Testis (tissue), 3 donors: ENCODE results near the gene RIOK2. TPM values are rescaled to one million over a fixed set of nuclear protein-coding genes. Genes with fewer than 3 reads are reported as not detected.

Experiments
- DNase-seq: peaks from one replicate; pipeline ENCODE4 v3.0.0-alpha.2; 2019
- H3K27ac ChIP-seq, 2 donors: fragments of 200-600 bp; sonication (generic); one replicate each; pipeline ENCODE4 v1.5.1; 2019
- H3K27me3 ChIP-seq: fragments of 200-600 bp; sonication (generic); one replicate; pipeline ENCODE4 v1.5.1; 2019
- H3K36me3 ChIP-seq: fragments of 200-600 bp; sonication (generic); one replicate; pipeline ENCODE4 v1.5.1; 2017; ENCODE audit warnings: low read depth; ENCODE audit errors: missing control alignments
- H3K4me1 ChIP-seq: fragments of 200-600 bp; sonication (generic); one replicate; pipeline ENCODE4 v1.5.1; 2019
- H3K4me3 ChIP-seq, 2 donors: fragments of 200-600 bp; sonication (generic); one replicate each; pipeline ENCODE4 v1.5.1; 2017 to 2019
- H3K9me3 ChIP-seq: fragments of 200-600 bp; sonication (generic); one replicate; pipeline ENCODE4 v1.5.1; 2017
- POLR2A ChIP-seq: fragments of 450-650 bp; IDR thresholded peaks from one replicate; pipeline ENCODE4 v1.6.1; 2017; ENCODE audit warnings: antibody characterized with exemption, mild to moderate bottlenecking, moderate library complexity
- WGBS, 2 donors: methylation state at CpG; one replicate each; pipeline ENCODE4 v1.1.5; 2018; 5-methylcytosine and 5-hydroxymethylcytosine counted together
- intact Hi-C: fragments of 100-400 bp; cut with DNase I; formaldehyde crosslinking; loops from one replicate; pipeline ENCODE4 v1.15.1; 2023; ENCODE audit warnings: low total_unique reads
- polyA plus RNA-seq: library from polyadenylated mRNA; stranded (reverse); fragments of 350-450 nt; fragmentation: Illumina TruSeq; extraction: RNeasy Lipid Tissue Mini Kit (QIAGEN cat#74804); gene quantifications from one replicate; pipeline ENCODE4 v1.2.3, GENCODE V29; 2014; ENCODE audit warnings: low read depth, low replicate concordance; ENCODE audit not compliant: insufficient read depth
- total RNA-seq, 2 donors: library from RNA; depleted of rRNA; stranded (reverse); fragments of >200 nt; gene quantifications; one replicate each; pipeline ENCODE4 v1.2.3, GENCODE V29; 2016
- TF ChIP-seq, protein P1 (sequence below), 3 experiments: fragments of 450-650 bp in 2 of 3; fragments of 200-600 bp in 1 of 3; sonication (generic) in 1 of 3; IDR thresholded peaks; one replicate each; pipeline ENCODE4 v1.5.1; 2016 to 2019; ENCODE audit warnings: antibody characterized with exemption in 3 of 3, mild to moderate bottlenecking in 2 of 3, moderate library complexity in 1 of 3

Gene RIOK2
- total and polyA plus RNA-seq, 3 donors from 2014 or later = 15.0 to 26.5 (median 20.4) TPM

DNA sequence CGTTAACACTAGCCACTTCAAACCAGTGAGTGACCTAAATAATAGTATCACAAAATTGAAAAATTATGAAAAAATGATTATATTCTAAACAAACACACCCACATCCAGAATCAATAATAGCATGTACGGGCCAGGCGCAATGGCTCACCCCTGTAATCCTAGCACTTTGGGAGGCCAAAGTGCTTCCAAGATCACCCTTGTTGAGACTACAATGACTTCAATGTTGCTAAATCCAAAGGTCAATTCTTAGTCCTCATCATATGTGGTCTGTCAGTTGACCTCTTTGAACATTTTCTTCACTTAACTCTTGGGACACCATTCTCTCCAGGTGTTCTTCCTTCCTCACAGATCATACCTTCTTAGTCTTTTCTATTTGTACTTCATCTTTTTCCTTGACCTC lies 11.3 kb downstream of the RIOK2 start:
- 94% methylated on average over 3 of the region's 3 CpGs for WGBS, 2 donors
- H3K4me3 ChIP-seq = no peak overlapping the region
- H3K36me3 ChIP-seq = no peaks in the 10 kb centered on the region
- intact Hi-C loops = no loop called here
- H3K9me3 ChIP-seq = no peaks in the 10 kb centered on the region
- no peak for DNase-seq
- H3K27me3 ChIP-seq = no peaks in the 10 kb centered on the region
- no peaks in the 10 kb centered on the region for H3K4me1 ChIP-seq
- no peak overlapping the region for H3K27ac ChIP-seq
- no peak for TF ChIP-seq POLR2A
- TF ChIP-seq, protein P1, sequence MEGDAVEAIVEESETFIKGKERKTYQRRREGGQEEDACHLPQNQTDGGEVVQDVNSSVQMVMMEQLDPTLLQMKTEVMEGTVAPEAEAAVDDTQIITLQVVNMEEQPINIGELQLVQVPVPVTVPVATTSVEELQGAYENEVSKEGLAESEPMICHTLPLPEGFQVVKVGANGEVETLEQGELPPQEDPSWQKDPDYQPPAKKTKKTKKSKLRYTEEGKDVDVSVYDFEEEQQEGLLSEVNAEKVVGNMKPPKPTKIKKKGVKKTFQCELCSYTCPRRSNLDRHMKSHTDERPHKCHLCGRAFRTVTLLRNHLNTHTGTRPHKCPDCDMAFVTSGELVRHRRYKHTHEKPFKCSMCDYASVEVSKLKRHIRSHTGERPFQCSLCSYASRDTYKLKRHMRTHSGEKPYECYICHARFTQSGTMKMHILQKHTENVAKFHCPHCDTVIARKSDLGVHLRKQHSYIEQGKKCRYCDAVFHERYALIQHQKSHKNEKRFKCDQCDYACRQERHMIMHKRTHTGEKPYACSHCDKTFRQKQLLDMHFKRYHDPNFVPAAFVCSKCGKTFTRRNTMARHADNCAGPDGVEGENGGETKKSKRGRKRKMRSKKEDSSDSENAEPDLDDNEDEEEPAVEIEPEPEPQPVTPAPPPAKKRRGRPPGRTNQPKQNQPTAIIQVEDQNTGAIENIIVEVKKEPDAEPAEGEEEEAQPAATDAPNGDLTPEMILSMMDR (IDR thresholded peaks at IDR 0.05) = no peak

- WGBS, 2 donors = 52 to 67% methylated on average over 6 of the region's 6 CpGs
- H3K9me3 ChIP-seq = no peaks in the 10 kb centered on the region
- intact Hi-C loops = no loop called here
- DNase-seq = no peak
- H3K4me1 ChIP-seq = no peaks in the 10 kb centered on the region
- H3K27ac ChIP-seq = no peak overlapping the region
- H3K36me3 ChIP-seq = no peaks in the 10 kb centered on the region
- H3K27me3 ChIP-seq = no peaks in the 10 kb centered on the region
- TF ChIP-seq POLR2A = no peak
- TF ChIP-seq, protein P1 (IDR thresholded peaks at IDR 0.05) = no peak
- H3K4me3 ChIP-seq = no peak overlapping the region
These were observed 15.6 kb downstream of the RIOK2 start for GRCh38 chr5:97167435-97167834.

- Histone ChIP-seq H3K9me3 (no peaks in the 10 kb centered on the region), H3K27me3 (no peaks in the 10 kb centered on the region), H3K4me3 (no peak overlapping the region), H3K36me3 (no peaks in the 10 kb centered on the region), H3K4me1 (no peaks in the 10 kb centered on the region), H3K27ac (no peak overlapping the region)
- no peak for DNase-seq
- TF ChIP-seq, protein P1 (IDR thresholded peaks at IDR 0.05) = no peak
- TF ChIP-seq POLR2A = no peak
- intact Hi-C loops = no loop called here
- 61 to 62% methylated on average over 1 of the region's 1 CpG for WGBS, 2 donors
These were observed 17.3 kb downstream of the RIOK2 start for GRCh38 chr5:97165726-97166125.

DNA sequence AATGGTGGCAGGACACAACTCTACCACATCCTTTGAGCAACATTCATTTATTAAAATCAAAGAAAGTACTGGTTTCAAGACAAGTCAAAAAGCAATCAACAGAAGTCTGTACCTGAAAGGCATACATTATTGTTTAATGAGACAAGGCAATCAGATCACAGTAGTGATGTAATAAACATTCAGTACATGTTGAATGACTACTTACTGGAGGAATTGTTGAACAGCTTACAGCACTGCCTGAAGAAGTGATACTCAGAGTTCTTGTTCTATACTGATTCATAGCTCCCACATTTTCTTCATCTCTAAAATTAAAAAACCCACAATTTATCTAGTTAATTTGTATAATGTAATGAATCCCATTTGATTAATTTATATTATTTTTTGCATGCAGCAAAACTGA lies 18.2 kb downstream of the RIOK2 start:
- TF ChIP-seq, protein P1 (IDR thresholded peaks at IDR 0.05) = no peak
- no peak for TF ChIP-seq POLR2A
- H3K27ac ChIP-seq = no peak overlapping the region
- H3K36me3 ChIP-seq = no peaks in the 10 kb centered on the region
- intact Hi-C loops = no loop called here
- no peak overlapping the region for H3K4me3 ChIP-seq
- DNase-seq = no peak
- H3K27me3 ChIP-seq = no peaks in the 10 kb centered on the region
- no peaks in the 10 kb centered on the region for H3K4me1 ChIP-seq
- H3K9me3 ChIP-seq = no peaks in the 10 kb centered on the region

- 94% methylated on average over 3 to 5 of the region's 5 CpGs for WGBS, 2 donors
- Histone ChIP-seq H3K4me3 (no peak overlapping the region), H3K9me3 (no peaks in the 10 kb centered on the region), H3K27ac (no peak overlapping the region), H3K27me3 (no peaks in the 10 kb centered on the region), H3K4me1 (no peaks in the 10 kb centered on the region), H3K36me3 (no peaks in the 10 kb centered on the region)
- no peak for DNase-seq
- TF ChIP-seq, protein P1 (IDR thresholded peaks at IDR 0.05) = no peak
- no peak for TF ChIP-seq POLR2A
- intact Hi-C loops = no loop called here
These were observed 19.2 kb downstream of the RIOK2 start for GRCh38 chr5:97163790-97164285.
